C4-2B (cell line): ENCODE measurements around the gene MBOAT2.

ENCODE experiments used
- H3K27ac ChIP-seq: fragments of 450-650 bp; 2 replicates; pipeline ENCODE4 v1.5.1; 2017
- ZFX ChIP-seq: fragments of 450-650 bp; IDR thresholded peaks from 2 replicates; pipeline ENCODE4 v1.6.1; 2017
- TF ChIP-seq, protein P1 (sequence below): fragments of 450-650 bp; conservative IDR thresholded peaks from 2 replicates; pipeline ENCODE4 v1.5.1; 2017; ENCODE audit warnings: mild to moderate bottlenecking

Gene MBOAT2

DNA sequence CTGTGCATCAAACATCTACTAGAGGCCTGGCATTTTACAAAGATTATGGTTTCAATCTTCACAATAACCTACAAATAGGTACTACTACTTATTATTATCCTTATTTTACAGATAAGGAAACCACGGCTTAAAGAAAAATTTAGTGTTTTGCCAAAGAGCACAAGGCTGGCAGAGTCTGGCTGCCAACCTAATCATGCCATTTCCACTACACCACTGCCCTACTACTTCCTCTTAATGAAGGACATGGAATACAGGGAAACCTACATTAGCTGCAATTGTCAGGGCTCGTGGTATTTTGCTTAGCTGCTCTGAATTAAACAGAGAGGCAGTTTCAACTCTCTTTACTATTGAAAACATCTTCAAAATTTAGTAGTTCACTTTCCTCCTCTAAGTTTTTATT, 5.9 kb downstream of the MBOAT2 start:
- TF ChIP-seq ZFX, result no peak
- TF ChIP-seq, protein P1, sequence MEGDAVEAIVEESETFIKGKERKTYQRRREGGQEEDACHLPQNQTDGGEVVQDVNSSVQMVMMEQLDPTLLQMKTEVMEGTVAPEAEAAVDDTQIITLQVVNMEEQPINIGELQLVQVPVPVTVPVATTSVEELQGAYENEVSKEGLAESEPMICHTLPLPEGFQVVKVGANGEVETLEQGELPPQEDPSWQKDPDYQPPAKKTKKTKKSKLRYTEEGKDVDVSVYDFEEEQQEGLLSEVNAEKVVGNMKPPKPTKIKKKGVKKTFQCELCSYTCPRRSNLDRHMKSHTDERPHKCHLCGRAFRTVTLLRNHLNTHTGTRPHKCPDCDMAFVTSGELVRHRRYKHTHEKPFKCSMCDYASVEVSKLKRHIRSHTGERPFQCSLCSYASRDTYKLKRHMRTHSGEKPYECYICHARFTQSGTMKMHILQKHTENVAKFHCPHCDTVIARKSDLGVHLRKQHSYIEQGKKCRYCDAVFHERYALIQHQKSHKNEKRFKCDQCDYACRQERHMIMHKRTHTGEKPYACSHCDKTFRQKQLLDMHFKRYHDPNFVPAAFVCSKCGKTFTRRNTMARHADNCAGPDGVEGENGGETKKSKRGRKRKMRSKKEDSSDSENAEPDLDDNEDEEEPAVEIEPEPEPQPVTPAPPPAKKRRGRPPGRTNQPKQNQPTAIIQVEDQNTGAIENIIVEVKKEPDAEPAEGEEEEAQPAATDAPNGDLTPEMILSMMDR, result no peak
- H3K27ac ChIP-seq, result no peak overlapping the region

DNA sequence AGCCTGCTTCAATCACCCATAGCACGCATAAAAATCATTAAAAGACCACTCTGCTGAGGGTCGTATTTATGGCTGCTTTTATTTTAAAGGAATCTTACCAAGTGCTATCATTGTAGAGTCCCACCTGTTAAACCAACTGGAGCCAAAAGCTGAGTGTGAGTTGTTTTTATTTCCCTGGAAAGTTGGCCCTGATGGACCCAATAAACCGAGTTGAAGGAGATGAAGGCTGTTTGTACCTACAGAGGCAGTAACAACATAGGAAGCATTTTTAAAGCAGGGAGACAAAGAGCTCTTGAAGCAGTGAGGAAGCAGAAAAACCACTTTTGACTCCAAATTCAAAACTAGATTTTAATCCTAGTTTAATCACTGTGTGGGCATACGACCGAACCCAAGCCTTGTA, 6.4 kb downstream of the MBOAT2 start:
- TF ChIP-seq, protein P1, result no peak
- no peak for TF ChIP-seq ZFX
- peak overlapping the region; percentile 90 for H3K27ac ChIP-seq

DNA sequence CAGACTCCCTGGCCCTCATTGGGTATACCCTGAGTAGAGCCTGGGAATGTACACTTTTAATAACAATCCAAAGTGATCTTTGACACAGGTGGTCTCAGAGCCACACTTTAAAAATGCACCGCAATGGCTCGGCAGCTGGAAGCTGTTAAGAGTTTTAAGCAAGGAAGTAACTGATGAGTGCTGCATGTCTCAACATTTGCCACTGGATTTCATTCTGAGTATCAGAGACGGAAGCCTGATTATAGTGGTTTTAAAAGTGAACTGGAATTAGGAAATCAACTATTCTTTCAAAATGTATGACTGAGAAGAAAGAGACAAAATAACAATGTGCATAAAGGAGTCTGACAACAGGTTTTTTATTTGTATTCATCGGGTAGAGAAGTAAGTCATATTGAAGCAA, 7.5 kb downstream of the MBOAT2 start:
- peak overlapping the region; percentile 90 for H3K27ac ChIP-seq
- TF ChIP-seq, protein P1, result no peak
- TF ChIP-seq ZFX, result no peak

DNA sequence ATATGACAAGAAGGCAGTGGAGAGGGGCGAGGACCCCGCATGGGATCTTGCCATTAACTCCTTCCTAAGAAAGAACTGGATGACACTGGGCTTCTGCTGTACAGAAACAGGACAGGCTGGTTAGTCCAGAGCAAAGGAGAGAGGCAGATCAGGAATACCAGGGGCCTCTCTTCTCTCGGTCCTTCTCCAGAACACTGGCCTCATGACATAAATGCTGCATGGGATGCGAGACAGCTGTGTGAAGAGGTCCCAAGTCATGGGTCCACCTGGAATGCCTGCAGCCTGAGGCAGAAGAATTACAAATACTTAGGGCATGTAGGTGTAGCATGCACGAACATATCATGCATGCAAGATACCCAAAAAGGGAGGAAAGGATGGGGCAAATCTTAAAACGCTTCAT, 9.1 kb downstream of the MBOAT2 start:
- H3K27ac ChIP-seq, result peak overlapping the region; percentile 90
- TF ChIP-seq ZFX, result no peak
- TF ChIP-seq, protein P1, result no peak

DNA sequence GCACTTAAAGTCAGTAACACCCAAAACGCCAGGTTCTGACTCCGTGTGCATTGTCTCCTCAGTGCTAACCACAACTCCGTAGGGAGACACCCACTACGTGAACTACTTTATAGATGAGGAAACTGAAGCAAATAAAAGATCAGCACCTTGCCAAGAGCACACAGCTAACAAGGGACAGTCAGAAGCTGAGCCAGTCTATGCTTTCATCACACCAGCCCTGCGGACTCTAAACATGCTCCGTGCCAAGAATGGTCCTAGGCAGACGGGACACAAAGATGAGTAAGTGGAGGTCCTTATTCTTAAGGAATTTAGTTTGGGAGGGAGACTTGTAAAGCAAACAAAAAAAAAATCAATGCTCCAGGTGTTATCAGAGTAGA, 9.6 kb downstream of the MBOAT2 start:
- H3K27ac ChIP-seq, result peak overlapping the region; percentile 90
- no peak for TF ChIP-seq ZFX

DNA sequence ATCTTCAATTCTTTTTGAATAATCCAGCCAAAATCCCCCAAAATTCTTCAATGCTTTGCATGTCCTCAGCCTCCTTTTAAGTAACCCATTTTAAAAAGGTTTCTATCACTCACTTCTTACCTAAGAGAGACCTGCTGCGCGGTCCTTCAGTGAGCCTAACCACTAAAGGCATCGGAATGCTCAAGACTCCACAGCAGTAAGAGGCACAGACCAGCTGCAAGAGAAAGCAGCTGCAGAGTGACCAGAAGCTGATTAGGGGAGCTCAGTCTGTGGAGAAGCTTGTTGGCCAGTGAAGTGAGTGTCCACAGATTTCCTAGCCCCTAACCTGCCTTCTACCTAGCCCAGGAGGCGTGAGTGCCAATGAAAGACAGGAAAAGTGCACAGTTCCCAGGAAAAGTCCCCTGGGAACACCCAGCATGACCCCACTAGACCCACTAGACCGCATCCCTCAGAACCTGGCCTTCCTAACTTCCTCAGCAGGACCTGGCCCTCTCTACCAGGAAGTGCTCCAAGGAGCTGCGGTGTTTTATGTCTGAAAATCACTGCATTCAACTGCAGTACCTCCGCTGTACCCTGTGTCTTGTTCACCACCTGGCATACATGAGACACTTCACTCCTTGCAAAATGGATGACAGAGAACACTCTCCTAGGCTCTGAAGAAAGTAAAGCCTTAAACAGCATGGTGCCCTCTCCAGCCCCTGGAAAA, 10.1 kb downstream of the MBOAT2 start:
- TF ChIP-seq ZFX, result no peak
- TF ChIP-seq, protein P1, result no peak
- H3K27ac ChIP-seq, result peak overlapping the region; percentile 90

DNA sequence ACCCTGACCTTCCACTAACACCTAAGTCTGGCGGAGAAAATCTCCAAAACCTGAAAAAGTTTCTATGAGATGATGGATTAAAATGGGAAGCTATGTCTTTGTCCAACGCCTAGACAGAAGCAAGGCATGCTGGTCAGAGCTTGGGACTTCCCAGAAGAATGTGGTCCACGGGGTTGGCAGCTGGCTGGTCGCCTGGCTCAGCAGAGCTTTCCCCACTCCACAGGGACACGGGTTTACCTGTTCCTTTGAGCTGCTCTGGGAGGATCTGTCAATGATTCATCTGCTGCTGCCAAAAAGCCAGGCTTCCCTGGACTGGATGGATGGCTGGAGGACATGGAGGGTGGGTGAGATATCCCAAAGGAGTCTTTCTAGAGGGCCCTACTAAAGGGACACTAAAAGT, 10.8 kb downstream of the MBOAT2 start:
- TF ChIP-seq, protein P1, result no peak
- no peak for TF ChIP-seq ZFX
- peak overlapping the region; percentile 90 for H3K27ac ChIP-seq

DNA sequence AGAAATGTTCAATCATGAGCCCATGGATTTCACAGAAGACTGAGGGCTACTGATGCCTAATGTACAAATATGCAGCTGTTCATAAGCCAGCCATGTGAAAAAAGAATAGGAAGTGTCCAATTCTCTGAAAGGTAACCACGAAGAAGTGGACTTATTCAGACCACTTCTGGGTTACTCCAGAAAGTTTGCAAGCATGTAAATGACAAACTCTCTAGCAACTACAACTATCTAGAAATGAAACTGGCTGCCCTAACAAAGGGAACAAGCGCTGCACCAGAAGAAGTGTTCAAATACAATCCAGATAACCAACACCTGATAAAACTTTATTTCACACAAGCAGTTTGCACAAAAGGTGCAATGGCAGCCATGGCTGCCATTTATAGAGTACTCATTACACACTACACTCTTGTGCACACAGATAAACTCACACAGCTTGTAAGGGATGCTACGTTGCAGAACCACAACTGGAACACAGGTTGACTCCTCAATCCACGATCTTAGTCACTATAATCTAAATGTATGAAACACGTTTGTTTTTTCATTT, 13.9 kb downstream of the MBOAT2 start:
- TF ChIP-seq, protein P1, result no peak
- no peak for TF ChIP-seq ZFX
- no peak overlapping the region for H3K27ac ChIP-seq
